H9 (cell line): ENCODE results near the gene TMEM108. TPM values are rescaled to one million over a fixed set of nuclear protein-coding genes. Genes with fewer than 3 reads are reported as not detected.

Experiments used
- DNase-seq: peaks from one replicate; pipeline ENCODE4 v3.0.0-alpha.2; 2017
- H2AFZ ChIP-seq: one replicate; pipeline ENCODE4 v1.6.1; 2013; ENCODE audit warnings: mild to moderate bottlenecking, low read length, control low read depth, moderate library complexity
- H2AK5ac ChIP-seq: 2 replicates; pipeline ENCODE4 v1.6.1; 2013; ENCODE audit warnings: low read length, control low read depth, mixed read lengths; ENCODE audit not compliant: insufficient read length
- H2BK120ac ChIP-seq: one replicate; pipeline ENCODE4 v1.6.1; 2013; ENCODE audit warnings: low read depth, mild to moderate bottlenecking, low read length, control low read depth, inconsistent platforms; ENCODE audit not compliant: poor library complexity, severe bottlenecking
- H2BK12ac ChIP-seq: 2 replicates; pipeline ENCODE4 v1.6.1; 2013; ENCODE audit warnings: low read length, control low read depth, mixed read lengths, low read depth; ENCODE audit not compliant: insufficient read length
- H2BK15ac ChIP-seq: 2 replicates; pipeline ENCODE4 v1.6.1; 2013; ENCODE audit warnings: low read depth, low read length, control low read depth
- H2BK20ac ChIP-seq: one replicate; pipeline ENCODE4 v1.6.1; 2013; ENCODE audit warnings: low read depth, mild to moderate bottlenecking, low read length, control low read depth, inconsistent platforms; ENCODE audit not compliant: poor library complexity, severe bottlenecking
- H2BK5ac ChIP-seq: 2 replicates; pipeline ENCODE4 v1.6.1; 2013; ENCODE audit warnings: low read length, control low read depth, mixed read lengths; ENCODE audit not compliant: insufficient read length
- H3K14ac ChIP-seq: 2 replicates; pipeline ENCODE4 v1.6.1; 2013; ENCODE audit warnings: low read length, control low read depth; ENCODE audit not compliant: insufficient read depth
- H3K18ac ChIP-seq: 2 replicates; pipeline ENCODE4 v1.6.1; 2013; ENCODE audit warnings: low read depth, mild to moderate bottlenecking, mixed read lengths, low read length, control low read depth; ENCODE audit not compliant: insufficient read length
- H3K23ac ChIP-seq: 2 replicates; pipeline ENCODE4 v1.6.1; 2013; ENCODE audit warnings: low read length, control low read depth, mixed read lengths, low read depth; ENCODE audit not compliant: insufficient read length
- H3K23me2 ChIP-seq: 2 replicates; pipeline ENCODE4 v1.6.1; 2013; ENCODE audit warnings: low read depth, mild to moderate bottlenecking, mixed read lengths, low read length, control low read depth; ENCODE audit not compliant: insufficient read length, poor library complexity, severe bottlenecking
- H3K27ac ChIP-seq: 2 replicates; pipeline ENCODE4 v1.5.1; 2013; ENCODE audit warnings: low read length, control low read depth, mixed read lengths, low read depth; ENCODE audit not compliant: insufficient read length
- H3K27me3 ChIP-seq: 2 replicates; pipeline ENCODE4 v1.6.1; 2013; ENCODE audit warnings: low read length, control low read depth, inconsistent platforms; ENCODE audit not compliant: insufficient read depth
- H3K4ac ChIP-seq: 2 replicates; pipeline ENCODE4 v1.6.1; 2013; ENCODE audit warnings: low read depth, mild to moderate bottlenecking, control low read depth, inconsistent platforms, low read length, moderate library complexity
- H3K4me1 ChIP-seq: 2 replicates; pipeline ENCODE4 v1.6.1; 2013; ENCODE audit warnings: low read length, control low read depth, inconsistent platforms; ENCODE audit not compliant: insufficient read depth
- H3K4me2 ChIP-seq: 2 replicates; pipeline ENCODE4 v1.6.1; 2013; ENCODE audit warnings: low read length, control low read depth, mixed read lengths; ENCODE audit not compliant: insufficient read length, insufficient read depth
- H3K56ac ChIP-seq: 2 replicates; pipeline ENCODE4 v1.6.1; 2013; ENCODE audit warnings: low read depth, mild to moderate bottlenecking, mixed read lengths, low read length, control low read depth; ENCODE audit not compliant: insufficient read length
- H3K79me1 ChIP-seq: 2 replicates; pipeline ENCODE4 v1.6.1; 2013; ENCODE audit warnings: low read depth, mild to moderate bottlenecking, moderate library complexity, low read length, control low read depth, inconsistent platforms; ENCODE audit not compliant: insufficient read depth, poor library complexity, severe bottlenecking
- H3K79me2 ChIP-seq: 2 replicates; pipeline ENCODE4 v1.6.1; 2013; ENCODE audit warnings: low read length, control low read depth, inconsistent platforms; ENCODE audit not compliant: insufficient read depth
- H3K9ac ChIP-seq: 2 replicates; pipeline ENCODE4 v1.6.1; 2013; ENCODE audit warnings: low read length, control low read depth, mixed read lengths; ENCODE audit not compliant: insufficient read length; ENCODE audit errors: extremely low read depth
- H3K9me3 ChIP-seq: one replicate; pipeline ENCODE4 v1.6.1; 2013; ENCODE audit warnings: low read depth, low read length, inconsistent platforms; ENCODE audit not compliant: control insufficient read depth
- H3T11ph ChIP-seq: one replicate; pipeline ENCODE4 v1.6.1; 2013; ENCODE audit warnings: mild to moderate bottlenecking, low read length, control low read depth, inconsistent platforms
- H4K20me1 ChIP-seq: one replicate; pipeline ENCODE4 v1.6.1; 2013; ENCODE audit not compliant: control insufficient read depth, insufficient read length, insufficient read depth
- H4K5ac ChIP-seq: 2 replicates; pipeline ENCODE4 v1.6.1; 2013; ENCODE audit warnings: low read depth, mild to moderate bottlenecking, mixed read lengths, low read length, control low read depth; ENCODE audit not compliant: insufficient read length
- H4K8ac ChIP-seq: replicated peaks from 2 replicates; pipeline ENCODE4 v1.6.1; 2013; ENCODE audit warnings: low read length, control low read depth, mixed read lengths, low read depth; ENCODE audit not compliant: insufficient read length
- H4K91ac ChIP-seq: 2 replicates; pipeline ENCODE4 v1.6.1; 2013; ENCODE audit warnings: low read depth, mild to moderate bottlenecking, moderate library complexity, mixed read lengths, low read length, control low read depth; ENCODE audit not compliant: insufficient read length
- H3K27ac Mint-ChIP-seq, 3 experiments: 2 replicates in 2 of 3; 3 replicates in 1 of 3; pipeline ENCODE4 v1.8.0; 2020 to 2021; ENCODE audit warnings: mixed read lengths in 3 of 3, mild to moderate bottlenecking in 1 of 3, moderate library complexity in 1 of 3
- H3K27me3 Mint-ChIP-seq: 2 replicates; pipeline ENCODE4 v1.8.0; 2021; ENCODE audit warnings: low read depth, mild to moderate bottlenecking, moderate library complexity, mixed read lengths
- H3K36me3 Mint-ChIP-seq, 3 experiments: 2 replicates in 2 of 3; 3 replicates in 1 of 3; pipeline ENCODE4 v1.8.0; 2020 to 2021; ENCODE audit warnings: low read depth in 3 of 3, mixed read lengths in 3 of 3; ENCODE audit not compliant: insufficient read depth in 1 of 3
- H3K4me1 Mint-ChIP-seq, 2 experiments: 2 replicates each; pipeline ENCODE4 v1.8.0; 2020; ENCODE audit warnings: mixed read lengths in 2 of 2
- H3K4me3 Mint-ChIP-seq, 2 experiments: 2 replicates in 1 of 2; 3 replicates in 1 of 2; pipeline ENCODE4 v1.8.0; 2020 to 2021; ENCODE audit warnings: mild to moderate bottlenecking in 2 of 2, mixed read lengths in 2 of 2, moderate library complexity in 1 of 2
- H3K9me3 Mint-ChIP-seq, 2 experiments: 2 replicates in 1 of 2; 3 replicates in 1 of 2; pipeline ENCODE4 v1.8.0; 2020; ENCODE audit warnings: mild to moderate bottlenecking in 2 of 2, mixed read lengths in 2 of 2, moderate library complexity in 1 of 2
- CTCF ChIP-seq: fragments of 200-600 bp; sonication (generic); conservative IDR thresholded peaks from 3 replicates; pipeline ENCODE4 v1.8.0; 2021; ENCODE audit warnings: antibody characterized with exemption, mild to moderate bottlenecking
- WGBS: extraction: QIAGEN DNeasy Blood & Tissue Kit; methylation state at CpG from one replicate; pipeline ENCODE4 v1.1.7; 2013; ENCODE audit warnings: missing lambda C conversion rate, low lambda C conversion rate, mixed read lengths; ENCODE audit not compliant: insufficient read length; ENCODE audit errors: extremely low coverage; 5-methylcytosine and 5-hydroxymethylcytosine counted together
- total RNA-seq: library from RNA; stranded (reverse); gene quantifications from 2 replicates; pipeline ENCODE4 v1.2.1, GENCODE V29; 2021

TMEM108 gene
- total RNA-seq, 1 experiment from 2014 or later = 5.0 TPM

DNA sequence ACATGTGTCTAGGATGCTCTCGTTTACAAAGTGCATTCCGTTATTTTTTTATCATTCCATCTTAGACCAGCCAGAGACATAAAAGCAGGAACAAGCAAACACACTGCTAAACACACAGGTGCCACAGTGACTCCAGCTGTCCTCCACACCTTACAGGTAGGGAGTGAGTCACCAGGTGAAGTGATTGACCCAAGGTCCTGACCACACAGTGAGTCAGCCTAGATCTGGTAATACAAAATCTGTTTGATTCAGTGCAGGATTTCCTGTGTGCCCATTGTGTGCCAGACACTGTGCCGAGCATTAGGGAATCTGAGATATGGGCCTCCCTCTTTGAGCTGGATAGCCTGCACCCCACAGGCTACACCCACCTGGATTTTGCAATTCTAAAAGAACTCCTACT is 345.0 kb downstream of the TMEM108 start:
- H3K79me1 ChIP-seq = no peaks in the 10 kb centered on the region
- H3K79me2 ChIP-seq = no peaks in the 10 kb centered on the region
- no peak overlapping the region for H2BK12ac ChIP-seq
- no peaks in the 10 kb centered on the region for H3K27me3 ChIP-seq
- no peak overlapping the region for H3K23ac ChIP-seq
- no peak overlapping the region for H3T11ph ChIP-seq
- no peak overlapping the region for H3K56ac ChIP-seq
- no peak overlapping the region for H3K27ac ChIP-seq
- H2BK15ac ChIP-seq = no peak overlapping the region
- no peaks in the 10 kb centered on the region for H4K20me1 ChIP-seq
- no peak overlapping the region for H2BK5ac ChIP-seq
- H3K14ac ChIP-seq = no peak overlapping the region
- H3K4ac ChIP-seq = no peak overlapping the region
- H3K4me1 ChIP-seq = no peaks in the 10 kb centered on the region
- no peaks in the 10 kb centered on the region for H3K9me3 ChIP-seq
- no peak for DNase-seq
- no peak overlapping the region for H2AFZ ChIP-seq
- no peaks in the 10 kb centered on the region for H3K23me2 ChIP-seq
- no peak overlapping the region for H3K4me3 Mint-ChIP-seq
- H3K4me1 Mint-ChIP-seq = peaks cover 17 to 21% of the 10 kb centered on the region in 2 experiments
- H3K9me3 Mint-ChIP-seq = no peaks in the 10 kb centered on the region
- H3K9ac ChIP-seq = no peak overlapping the region
- H3K27me3 Mint-ChIP-seq = no peaks in the 10 kb centered on the region
- no peak overlapping the region for H4K8ac ChIP-seq
- no peak for TF ChIP-seq CTCF
- no peak overlapping the region for H4K5ac ChIP-seq
- no peak overlapping the region for H2AK5ac ChIP-seq
- H3K27ac Mint-ChIP-seq = no peak overlapping the region
- no peak overlapping the region for H2BK120ac ChIP-seq
- peaks cover 0 to 3% (median 0%) of the 10 kb centered on the region in 3 experiments; a peak in 3 of 7 replicates for H3K36me3 Mint-ChIP-seq
- no CpG with 5 or more reads among the region's 3 CpGs for WGBS
- no peak overlapping the region for H2BK20ac ChIP-seq
- no peak overlapping the region for H3K18ac ChIP-seq
- H4K91ac ChIP-seq = no peak overlapping the region
- no peak overlapping the region for H3K4me2 ChIP-seq
